ENCODE results near the gene TMEM233.

DNA sequence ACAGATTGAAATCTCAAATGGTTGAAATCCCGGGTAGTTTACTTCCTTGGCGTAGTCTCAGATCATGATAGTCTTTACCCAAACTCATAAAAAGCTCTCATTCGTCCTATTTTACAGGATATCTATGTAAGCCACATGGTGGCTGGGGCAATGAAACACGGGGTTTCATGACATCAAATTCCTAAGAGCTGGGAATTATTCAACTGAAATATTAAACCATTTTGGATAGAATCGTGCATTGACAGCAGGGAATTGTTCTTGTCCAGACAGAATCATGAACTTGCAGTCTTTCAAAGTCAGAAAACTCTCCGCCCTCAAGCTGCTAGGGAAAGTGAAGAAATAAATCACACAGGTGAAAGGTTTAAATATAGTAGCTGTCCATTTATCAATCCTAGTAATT is 41.2 kb downstream of the TMEM233 start:
- TF ChIP-seq, protein P1, sequence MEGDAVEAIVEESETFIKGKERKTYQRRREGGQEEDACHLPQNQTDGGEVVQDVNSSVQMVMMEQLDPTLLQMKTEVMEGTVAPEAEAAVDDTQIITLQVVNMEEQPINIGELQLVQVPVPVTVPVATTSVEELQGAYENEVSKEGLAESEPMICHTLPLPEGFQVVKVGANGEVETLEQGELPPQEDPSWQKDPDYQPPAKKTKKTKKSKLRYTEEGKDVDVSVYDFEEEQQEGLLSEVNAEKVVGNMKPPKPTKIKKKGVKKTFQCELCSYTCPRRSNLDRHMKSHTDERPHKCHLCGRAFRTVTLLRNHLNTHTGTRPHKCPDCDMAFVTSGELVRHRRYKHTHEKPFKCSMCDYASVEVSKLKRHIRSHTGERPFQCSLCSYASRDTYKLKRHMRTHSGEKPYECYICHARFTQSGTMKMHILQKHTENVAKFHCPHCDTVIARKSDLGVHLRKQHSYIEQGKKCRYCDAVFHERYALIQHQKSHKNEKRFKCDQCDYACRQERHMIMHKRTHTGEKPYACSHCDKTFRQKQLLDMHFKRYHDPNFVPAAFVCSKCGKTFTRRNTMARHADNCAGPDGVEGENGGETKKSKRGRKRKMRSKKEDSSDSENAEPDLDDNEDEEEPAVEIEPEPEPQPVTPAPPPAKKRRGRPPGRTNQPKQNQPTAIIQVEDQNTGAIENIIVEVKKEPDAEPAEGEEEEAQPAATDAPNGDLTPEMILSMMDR (IDR thresholded peaks at IDR 0.05; ENCODE audit: poor library complexity, severe bottlenecking), result no peak
- TF ChIP-seq EZH2 (IDR thresholded peaks at IDR 0.05; ENCODE audit: borderline replicate concordance, insufficient read depth, low read length, poor library complexity, severe bottlenecking), result no peak
- TF ChIP-seq POLR2AphosphoS5 (IDR thresholded peaks at IDR 0.05), result no peak
- TF ChIP-seq MXI1 (conservative IDR thresholded peaks at IDR 0.05; ENCODE audit: poor library complexity, severe bottlenecking), result no peak
- TF ChIP-seq TAF1 (IDR thresholded peaks at IDR 0.05; ENCODE audit: low read depth), result no peak
- TF ChIP-seq RAD21 (conservative IDR thresholded peaks at IDR 0.05), result no peak
- TF ChIP-seq, protein P2, sequence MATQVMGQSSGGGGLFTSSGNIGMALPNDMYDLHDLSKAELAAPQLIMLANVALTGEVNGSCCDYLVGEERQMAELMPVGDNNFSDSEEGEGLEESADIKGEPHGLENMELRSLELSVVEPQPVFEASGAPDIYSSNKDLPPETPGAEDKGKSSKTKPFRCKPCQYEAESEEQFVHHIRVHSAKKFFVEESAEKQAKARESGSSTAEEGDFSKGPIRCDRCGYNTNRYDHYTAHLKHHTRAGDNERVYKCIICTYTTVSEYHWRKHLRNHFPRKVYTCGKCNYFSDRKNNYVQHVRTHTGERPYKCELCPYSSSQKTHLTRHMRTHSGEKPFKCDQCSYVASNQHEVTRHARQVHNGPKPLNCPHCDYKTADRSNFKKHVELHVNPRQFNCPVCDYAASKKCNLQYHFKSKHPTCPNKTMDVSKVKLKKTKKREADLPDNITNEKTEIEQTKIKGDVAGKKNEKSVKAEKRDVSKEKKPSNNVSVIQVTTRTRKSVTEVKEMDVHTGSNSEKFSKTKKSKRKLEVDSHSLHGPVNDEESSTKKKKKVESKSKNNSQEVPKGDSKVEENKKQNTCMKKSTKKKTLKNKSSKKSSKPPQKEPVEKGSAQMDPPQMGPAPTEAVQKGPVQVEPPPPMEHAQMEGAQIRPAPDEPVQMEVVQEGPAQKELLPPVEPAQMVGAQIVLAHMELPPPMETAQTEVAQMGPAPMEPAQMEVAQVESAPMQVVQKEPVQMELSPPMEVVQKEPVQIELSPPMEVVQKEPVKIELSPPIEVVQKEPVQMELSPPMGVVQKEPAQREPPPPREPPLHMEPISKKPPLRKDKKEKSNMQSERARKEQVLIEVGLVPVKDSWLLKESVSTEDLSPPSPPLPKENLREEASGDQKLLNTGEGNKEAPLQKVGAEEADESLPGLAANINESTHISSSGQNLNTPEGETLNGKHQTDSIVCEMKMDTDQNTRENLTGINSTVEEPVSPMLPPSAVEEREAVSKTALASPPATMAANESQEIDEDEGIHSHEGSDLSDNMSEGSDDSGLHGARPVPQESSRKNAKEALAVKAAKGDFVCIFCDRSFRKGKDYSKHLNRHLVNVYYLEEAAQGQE (IDR thresholded peaks at IDR 0.05; ENCODE audit: borderline replicate concordance), result no peak
- TF ChIP-seq SMC3 (conservative IDR thresholded peaks at IDR 0.05; ENCODE audit: poor library complexity), result no peak
- no peak for TF ChIP-seq EP300 (conservative IDR thresholded peaks at IDR 0.05; ENCODE audit: poor library complexity, severe bottlenecking)
